ENCODE measurements around the gene OTOF. TPM values are rescaled to one million over a fixed set of nuclear protein-coding genes. Genes with fewer than 3 reads are reported as not detected.

The OTOF gene
- total and polyA plus RNA-seq, 2 donors (not counting 3 experiments of a cell fraction or from before 2014, with no cell fraction given), result 0.06 to 0.22 TPM

GRCh38 chr2:26432859-26433258, 45.1 kb downstream of the OTOF start:
- no peaks in the 10 kb centered on the region for H3K9me1 ChIP-seq (replicated peaks; ENCODE audit: control insufficient read depth, extremely low read depth, insufficient read depth, low read length)
- H3K4me2 ChIP-seq (ENCODE audit: insufficient read depth, low read length), result no peak overlapping the region
- CTCF ChIA-PET, result no interaction called here
- H3K4me3 ChIP-seq (replicated peaks in 1 of 3; ENCODE audit: insufficient read depth in 1 of 3, low read depth in 1 of 3, low read length in 3 of 3), result no peak overlapping the region
- dilution Hi-C loops (cut with MboI; ENCODE audit: extremely low pct_ligation_motif_present, low sequenced_read_pairs) (no loop called here), intact Hi-C loops (cut with micrococcal nuclease) (no loop called here)
- H3K9me3 ChIP-seq (replicated peaks; ENCODE audit: control insufficient read depth, insufficient read depth, low read length), result no peaks in the 10 kb centered on the region
- no TSS peak for BruUV-seq (replicated peaks)
- no peaks in the 10 kb centered on the region for H3K36me3 ChIP-seq (ENCODE audit: control insufficient read depth in 2 of 2, extremely low read depth in 1 of 2, insufficient read depth in 2 of 2, low read length in 2 of 2)
- no peak overlapping the region for H3K9ac ChIP-seq (replicated peaks; ENCODE audit: extremely low read depth, insufficient read depth, low read length)
- FAIRE-seq (no peak), DNase-seq (ENCODE audit: low read depth, low spot score) (no peak)
- H3K4me1 ChIP-seq (ENCODE audit: control insufficient read depth, extremely low read depth, insufficient read depth, low read length), result no peaks in the 10 kb centered on the region
- peaks cover 7 to 10% of the 10 kb centered on the region in 2 experiments for H3K27me3 ChIP-seq (ENCODE audit: control insufficient read depth in 2 of 2, insufficient read depth in 2 of 2, low read length in 2 of 2)
- no peak overlapping the region for H3K27ac ChIP-seq (ENCODE audit: insufficient read depth, low read depth, low read length)
- TF ChIP-seq JUN (IDR thresholded peaks at IDR 0.05; ENCODE audit: borderline replicate concordance, insufficient read depth, insufficient read length, low read depth) (no peak), MYC (IDR thresholded peaks at IDR 0.05; ENCODE audit: low read depth, low read length) (no peak), CTCF (IDR thresholded peaks at IDR 0.05; ENCODE audit: extremely low read depth in 1 of 2, insufficient read depth in 1 of 2, low read depth in 1 of 2, low read length in 2 of 2) (no peak), FOS (IDR thresholded peaks at IDR 0.05; ENCODE audit: borderline replicate concordance, insufficient read depth, low read length) (no peak), EZH2 (IDR thresholded peaks at IDR 0.05; ENCODE audit: borderline replicate concordance, low read depth, low read length, severe bottlenecking) (no peak), POLR2A (IDR thresholded peaks at IDR 0.05; ENCODE audit: low read depth, low read length) (no peak), POLR2AphosphoS5 (IDR thresholded peaks at IDR 0.05; ENCODE audit: insufficient read depth, low read depth, low read length) (no peak), GATA2 (IDR thresholded peaks at IDR 0.05; ENCODE audit: insufficient read depth, insufficient read length, low read depth, low read length) (no peak)
- TF ChIP-seq, protein P1, sequence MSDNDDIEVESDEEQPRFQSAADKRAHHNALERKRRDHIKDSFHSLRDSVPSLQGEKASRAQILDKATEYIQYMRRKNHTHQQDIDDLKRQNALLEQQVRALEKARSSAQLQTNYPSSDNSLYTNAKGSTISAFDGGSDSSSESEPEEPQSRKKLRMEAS (IDR thresholded peaks at IDR 0.05; ENCODE audit: insufficient read depth, insufficient read length), result no peak
- no peak overlapping the region for H2AFZ ChIP-seq (ENCODE audit: low read depth, low read length)
- POLR2A ChIA-PET, result no interaction called here
- no peaks in the 10 kb centered on the region for H3K79me2 ChIP-seq (ENCODE audit: control insufficient read depth, insufficient read depth, low read length)
- no peaks in the 10 kb centered on the region for H4K20me1 ChIP-seq (replicated peaks; ENCODE audit: control insufficient read depth, extremely low read depth, insufficient read depth, low read length)

Measured in endothelial cell of umbilical vein (primary cell).